Epithelial cell of umbilical artery (primary cell): ENCODE data around the gene P2RY2. TPM values are rescaled to one million over a fixed set of nuclear protein-coding genes. Genes with fewer than 3 reads are reported as not detected.

ENCODE experiments used
- total RNA-seq: library from RNA; depleted of rRNA; stranded (reverse); fragments of >200 nt; gene quantifications from 2 replicates; pipeline ENCODE4 v1.2.3, GENCODE V29; 2014

The P2RY2 gene
- 6.5 and 6.8 TPM in 2 replicates for total RNA-seq

GRCh38 chr11:73218106-73218829 is at the start of gene P2RY2:
Gene P2RY2, plus strand, starts transcription at chr11:73218281. Its CDS starts 15,879 bp downstream, at chr11:73234160.

GRCh38 chr11:73271936-73272679 is 54.0 kb downstream of the P2RY2 start, which contains the start of gene P2RY6:
Gene P2RY6, plus strand, starts transcription at chr11:73272338. Its CDS starts 24,181 bp downstream, at chr11:73296519.

Other genes starting within 250 kb of the P2RY2 start
- 14.3 and 18.5 TPM in 2 replicates for gene FCHSD2, start 76.0 kb upstream of the P2RY2 start, total RNA-seq
- gene P2RY6, start 54.1 kb downstream of the P2RY2 start, total RNA-seq = not detected in 2 replicates
- 10.8 and 16.6 TPM in 2 replicates for gene ARHGEF17, start 90.0 kb downstream of the P2RY2 start, total RNA-seq
- gene RELT, start 158.1 kb downstream of the P2RY2 start, total RNA-seq = 7.1 TPM in 2 replicates